HG02610 (cell line): ENCODE measurements around the gene ARHGAP30.
"Not testable (repeated sequence)": the region's sequence is repeated elsewhere in the genome, so short reads cannot be mapped to it uniquely, and the experiment has no call there.

Experiments used
- ATAC-seq: cut with Tn5 transposase; IDR thresholded peaks from one replicate; pipeline ENCODE4 v1.9.1; 2021; ENCODE audit warnings: mild to moderate bottlenecking, moderate library complexity; ENCODE audit not compliant: unreplicated experiment

ARHGAP30 gene

GRCh38 chr1:161016683-161017082, 53.0 kb downstream of the ARHGAP30 start:
- ATAC-seq, result not testable (repeated sequence)

GRCh38 chr1:161013488-161014230, 56.0 kb downstream of the ARHGAP30 start:
- ATAC-seq, result peak; percentile 80

- ATAC-seq, result no peak
These were observed 56.6 kb downstream of the ARHGAP30 start for GRCh38 chr1:161013131-161013487.

- ATAC-seq, result no peak
These were observed 57.3 kb downstream of the ARHGAP30 start for GRCh38 chr1:161012420-161012819.

GRCh38 chr1:161009602-161010211, 60.0 kb downstream of the ARHGAP30 start:
- no peak for ATAC-seq

GRCh38 chr1:161008869-161009510, 60.7 kb downstream of the ARHGAP30 start:
- ATAC-seq, result no peak

- ATAC-seq, result no peak
These were observed 62.3 kb downstream of the ARHGAP30 start for GRCh38 chr1:161007369-161007768.

GRCh38 chr1:161006563-161006962, 63.1 kb downstream of the ARHGAP30 start:
- ATAC-seq, result no peak

- no peak for ATAC-seq
These were observed 68.2 kb downstream of the ARHGAP30 start for GRCh38 chr1:161001525-161001924.

GRCh38 chr1:161000736-161001480, 68.8 kb downstream of the ARHGAP30 start:
- no peak for ATAC-seq

GRCh38 chr1:160999376-160999775, 70.3 kb downstream of the ARHGAP30 start:
- ATAC-seq, result no peak

GRCh38 chr1:160997323-160998038, 72.2 kb downstream of the ARHGAP30 start:
- no peak for ATAC-seq
